Right forelimb (tissue), 1 donor: ENCODE data around the gene ROM1.

Experiments
- DNase-seq: peaks from one replicate; pipeline ENCODE4 v3.0.0-alpha.2; 2018

The ROM1 gene

DNA sequence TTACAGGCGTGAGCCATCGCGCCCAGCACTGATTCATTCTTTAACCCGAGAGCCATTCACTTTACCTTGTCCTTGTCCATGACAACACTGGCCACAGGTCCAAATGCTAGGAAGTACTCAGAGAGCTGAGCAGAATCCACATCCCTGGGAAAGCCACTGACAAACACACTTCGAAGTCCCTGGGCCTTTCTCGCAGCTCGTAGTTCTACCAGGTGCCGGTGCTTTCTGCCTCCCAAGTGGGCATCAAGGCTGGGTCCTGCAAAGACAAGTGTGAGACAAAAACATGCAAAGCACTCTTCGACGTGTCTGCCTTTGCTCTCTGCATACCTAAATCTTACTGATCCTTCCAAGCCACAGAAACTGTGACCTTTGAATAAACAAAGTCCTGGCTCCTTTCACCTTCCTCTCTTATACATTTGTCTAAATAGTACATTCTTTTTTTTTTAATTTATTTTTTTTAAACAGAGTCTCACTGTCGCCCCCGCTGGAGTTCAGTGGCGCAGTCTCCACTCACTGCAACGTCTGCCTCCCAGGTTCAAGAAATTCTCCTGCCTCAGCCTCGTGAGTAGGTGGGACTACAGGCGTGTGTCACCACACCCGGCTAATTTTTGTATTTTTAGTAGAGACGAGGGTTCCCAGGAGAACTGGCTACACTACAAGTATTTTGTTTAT, 24.0 kb upstream of the ROM1 start:
- no peak for DNase-seq

DNA sequence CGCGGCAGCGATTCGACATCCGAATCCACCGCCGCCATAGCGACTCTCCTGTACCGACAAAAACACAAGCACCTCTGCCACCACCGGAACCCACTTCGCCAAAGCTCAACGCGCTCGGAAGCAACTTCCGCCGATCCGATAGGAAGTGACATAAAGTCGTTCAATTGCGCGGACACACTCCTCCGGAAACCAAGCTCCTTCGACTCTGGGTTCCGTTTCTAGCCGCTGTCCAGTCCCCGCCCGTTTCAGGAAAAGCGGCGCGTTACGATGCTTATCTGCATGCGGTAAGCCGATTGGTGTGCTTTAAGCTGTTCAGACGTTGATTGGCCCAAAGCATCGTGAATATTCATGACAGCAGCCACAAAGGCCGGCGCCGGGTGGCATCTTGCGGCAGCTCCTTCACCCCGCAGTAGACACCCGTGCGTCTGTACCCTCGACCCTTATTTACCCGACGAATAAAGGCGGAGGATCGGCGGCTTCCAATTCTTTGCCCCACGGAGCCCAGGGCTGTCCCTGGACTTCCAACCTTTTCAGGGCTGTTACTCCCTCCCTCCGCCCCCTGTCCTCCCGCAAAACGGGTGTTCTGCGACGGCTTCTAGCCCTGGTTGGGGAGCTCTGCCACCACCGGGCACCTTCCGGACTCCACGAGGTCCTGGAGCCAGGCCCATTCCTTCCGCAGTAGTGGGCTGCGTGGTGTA, 21.5 kb upstream of the ROM1 start, which contains the start of gene TUT1:
TUT1 (minus strand) TSS at position 76 of the 698 bp plus-strand sequence; CDS start at position 38, 38 bp downstream.
- peak; percentile 97 for DNase-seq

DNA sequence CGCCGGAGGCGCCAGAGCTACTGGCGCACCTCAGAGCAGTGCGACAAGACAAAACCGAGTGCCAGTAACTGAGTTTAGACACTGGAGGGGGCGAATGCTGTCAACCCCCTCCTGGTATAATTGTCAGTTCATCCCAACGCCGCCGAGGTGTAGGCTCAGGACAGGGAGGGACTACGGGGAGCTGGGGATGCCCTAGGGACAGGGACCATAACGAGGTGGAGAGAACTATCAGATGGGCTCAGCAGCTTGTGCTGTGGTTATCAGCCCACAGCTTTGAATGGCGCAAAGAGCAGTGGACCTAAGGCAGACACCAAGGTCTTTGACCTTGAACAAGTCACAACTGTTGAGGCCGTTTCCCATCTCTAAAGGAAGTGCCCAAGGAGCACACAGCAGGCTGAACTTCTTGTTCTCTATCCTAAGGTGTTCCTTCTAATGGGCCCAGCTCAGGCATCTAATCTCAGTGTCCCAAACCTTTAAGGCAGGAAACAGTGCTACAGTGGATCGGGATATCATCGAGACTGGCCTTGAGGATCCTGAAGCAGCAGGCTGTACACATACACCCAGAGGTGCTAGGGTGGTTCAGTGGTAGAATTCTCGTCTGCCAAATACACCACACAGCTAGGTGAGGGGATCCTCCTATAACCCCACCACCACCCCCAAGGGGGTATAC, 20.8 kb upstream of the ROM1 start:
- no peak for DNase-seq

DNA sequence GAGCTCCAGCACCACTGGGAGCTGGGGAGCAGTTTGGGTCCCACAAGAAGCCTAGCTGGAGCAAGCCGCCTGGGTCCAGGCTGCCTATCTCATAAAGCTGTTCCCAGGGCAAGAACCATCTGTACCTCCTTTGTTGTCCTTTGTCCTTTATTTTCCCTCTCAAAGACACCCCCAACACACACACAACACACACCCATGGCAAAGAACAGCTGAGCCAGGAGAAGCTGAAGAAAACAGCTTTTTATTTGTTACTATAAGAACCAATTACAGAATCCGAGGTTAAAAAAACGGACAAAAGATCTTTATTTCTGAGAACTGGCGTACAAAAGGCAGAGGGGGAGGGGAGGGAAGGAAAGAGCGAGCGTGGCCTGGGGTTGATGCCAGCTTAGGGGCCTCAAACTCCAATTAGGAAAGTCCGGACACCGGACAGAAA, 20.1 kb upstream of the ROM1 start:
- no peak for DNase-seq

DNA sequence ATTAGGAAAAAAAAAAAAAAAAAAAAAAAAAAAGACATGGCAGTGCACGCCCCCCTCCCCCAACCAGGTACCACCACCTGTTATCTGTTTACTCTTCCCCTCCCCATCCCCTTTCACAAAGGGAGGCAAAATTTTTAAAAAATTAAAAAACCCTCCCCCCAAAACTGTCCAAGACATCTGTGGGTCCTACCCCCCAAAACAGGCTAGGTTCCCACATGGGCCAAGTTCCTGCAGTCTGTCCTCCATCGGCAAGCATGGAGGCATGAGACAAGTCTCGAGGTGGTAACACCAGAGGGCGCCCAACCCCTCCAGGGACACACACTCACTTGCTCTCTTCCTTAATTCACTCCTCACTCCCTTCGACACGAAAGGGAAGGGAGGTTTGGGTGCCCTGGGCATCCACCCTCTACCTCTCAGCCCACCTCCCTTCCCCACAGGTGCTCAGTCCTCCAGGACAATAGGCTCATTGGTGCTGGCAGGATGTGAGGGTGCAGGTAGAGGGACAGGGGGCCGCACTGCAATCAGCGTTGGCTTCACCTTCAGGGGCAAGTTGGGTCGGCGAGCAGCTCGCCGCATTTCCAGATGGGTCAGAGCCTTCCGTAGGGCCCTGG, 19.5 kb upstream of the ROM1 start:
- peak; percentile 67 for DNase-seq

DNA sequence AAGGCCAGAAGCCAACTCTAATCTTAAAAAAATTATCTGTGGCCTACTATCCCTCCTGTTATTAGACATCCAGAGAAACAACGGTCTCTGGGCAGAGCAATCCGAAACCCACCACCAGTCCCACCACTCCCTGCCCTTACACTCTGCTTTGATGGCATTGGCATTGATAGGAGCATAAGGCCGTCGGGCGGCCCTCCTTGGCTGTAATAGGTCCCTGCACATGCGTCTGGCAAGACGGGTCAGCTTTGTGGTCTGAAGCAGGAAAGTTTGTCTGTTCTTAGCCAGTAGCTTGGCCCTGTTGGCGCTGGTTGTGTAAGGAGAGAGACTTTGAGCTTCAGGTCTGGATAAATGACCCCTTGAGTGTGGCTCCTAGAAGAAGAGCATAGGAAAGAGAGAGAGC, 17.9 kb upstream of the ROM1 start:
- no peak for DNase-seq

DNA sequence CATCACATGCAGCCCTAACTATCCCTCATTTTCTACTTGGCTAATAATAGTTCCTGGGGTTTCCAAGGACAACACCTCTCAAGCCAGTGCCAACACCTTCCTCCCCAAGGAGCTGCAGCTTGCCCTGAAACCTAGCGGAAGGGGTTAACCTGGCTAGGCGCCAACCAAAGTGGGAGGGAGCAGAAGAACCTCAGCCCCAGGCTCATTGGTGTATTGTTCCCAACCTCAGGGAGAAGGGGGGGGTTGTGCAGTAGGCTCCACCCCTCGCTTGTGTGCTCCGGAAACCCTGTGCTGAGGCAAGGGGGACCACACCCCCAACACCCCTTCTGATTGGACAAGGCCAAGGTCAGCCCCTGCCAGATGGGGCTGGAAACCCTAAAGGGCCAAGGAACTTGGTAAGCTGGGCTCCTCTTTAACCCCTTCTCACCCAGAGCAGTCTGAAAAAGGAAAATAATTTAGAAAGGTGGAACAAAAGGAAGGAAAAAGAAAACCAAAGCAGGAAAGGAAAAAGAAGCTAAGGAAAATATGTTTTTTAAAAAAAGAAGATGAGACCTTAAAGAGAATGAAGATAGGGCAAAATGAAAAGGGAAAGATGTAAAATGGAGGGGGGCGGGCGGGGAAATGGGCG, 13.9 kb upstream of the ROM1 start:
- peak; percentile 92 for DNase-seq

DNA sequence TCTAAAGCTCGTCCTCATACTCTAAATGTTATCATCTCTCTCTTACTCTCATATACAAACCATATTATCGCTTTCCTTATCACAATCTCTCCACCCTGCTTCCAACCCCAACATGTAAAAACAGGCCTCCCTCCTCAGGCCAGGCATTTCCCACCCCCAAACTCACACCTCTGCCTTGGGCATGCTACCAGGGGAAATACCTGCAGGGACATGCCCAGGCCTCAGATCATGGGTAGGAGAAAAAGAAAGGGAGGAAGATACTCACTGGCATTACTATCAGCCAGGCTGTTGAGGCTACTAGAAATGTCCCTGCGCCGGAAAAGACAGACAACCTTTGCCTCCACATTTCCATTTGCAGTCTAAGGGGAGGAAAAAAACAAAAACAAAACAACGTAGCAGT, 13.2 kb upstream of the ROM1 start:
- DNase-seq, result no peak

DNA sequence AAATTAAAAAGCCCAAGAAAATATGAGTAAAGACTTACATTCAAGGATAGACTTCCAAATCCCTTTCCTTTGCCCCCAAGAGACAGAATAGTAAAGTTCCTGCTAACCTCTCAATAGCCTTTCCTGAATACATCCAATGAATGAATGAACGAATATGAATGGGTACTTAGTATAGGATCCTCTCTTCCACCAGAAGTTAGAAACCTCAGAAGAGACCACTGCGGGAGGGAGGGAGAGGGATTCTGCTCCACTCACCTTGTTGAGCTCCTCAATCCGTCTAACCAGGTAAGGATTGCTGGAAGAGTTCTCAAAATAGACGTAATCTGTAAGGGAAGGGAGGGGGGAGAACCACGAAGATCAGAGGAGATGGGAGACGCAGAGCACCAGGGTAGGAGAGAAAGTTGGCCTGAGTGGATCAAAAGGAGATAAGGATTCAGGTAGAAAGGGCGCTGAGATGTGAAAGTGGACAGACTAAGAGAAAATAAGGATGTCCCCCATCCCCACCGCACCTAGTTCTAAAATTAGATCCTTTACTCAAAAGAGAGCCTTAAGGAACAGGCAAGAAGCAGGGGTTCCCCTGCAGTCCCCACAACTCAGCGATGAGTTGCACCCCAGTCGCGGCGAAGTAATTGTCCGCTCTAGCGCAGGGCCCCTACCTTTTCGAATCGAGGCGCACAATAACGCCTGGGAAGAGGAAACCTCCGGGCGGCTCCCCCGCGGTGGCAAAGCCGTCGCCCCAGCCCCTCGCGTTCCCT, 12.5 kb upstream of the ROM1 start:
- DNase-seq, result no peak

DNA sequence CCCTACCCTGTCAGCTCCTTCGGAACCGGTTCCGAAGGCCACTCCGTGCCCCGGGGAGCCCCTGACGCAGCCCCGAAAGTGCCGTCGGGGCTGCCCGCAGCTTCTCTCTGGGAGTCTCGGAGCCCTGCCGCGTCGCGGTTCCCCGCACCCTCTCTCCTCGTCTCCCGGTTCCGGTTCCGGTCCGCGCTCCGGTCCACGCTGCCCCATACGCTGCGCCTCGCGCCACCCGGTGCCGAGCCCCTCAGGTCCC, 12.0 kb upstream of the ROM1 start:
- no peak for DNase-seq

DNA sequence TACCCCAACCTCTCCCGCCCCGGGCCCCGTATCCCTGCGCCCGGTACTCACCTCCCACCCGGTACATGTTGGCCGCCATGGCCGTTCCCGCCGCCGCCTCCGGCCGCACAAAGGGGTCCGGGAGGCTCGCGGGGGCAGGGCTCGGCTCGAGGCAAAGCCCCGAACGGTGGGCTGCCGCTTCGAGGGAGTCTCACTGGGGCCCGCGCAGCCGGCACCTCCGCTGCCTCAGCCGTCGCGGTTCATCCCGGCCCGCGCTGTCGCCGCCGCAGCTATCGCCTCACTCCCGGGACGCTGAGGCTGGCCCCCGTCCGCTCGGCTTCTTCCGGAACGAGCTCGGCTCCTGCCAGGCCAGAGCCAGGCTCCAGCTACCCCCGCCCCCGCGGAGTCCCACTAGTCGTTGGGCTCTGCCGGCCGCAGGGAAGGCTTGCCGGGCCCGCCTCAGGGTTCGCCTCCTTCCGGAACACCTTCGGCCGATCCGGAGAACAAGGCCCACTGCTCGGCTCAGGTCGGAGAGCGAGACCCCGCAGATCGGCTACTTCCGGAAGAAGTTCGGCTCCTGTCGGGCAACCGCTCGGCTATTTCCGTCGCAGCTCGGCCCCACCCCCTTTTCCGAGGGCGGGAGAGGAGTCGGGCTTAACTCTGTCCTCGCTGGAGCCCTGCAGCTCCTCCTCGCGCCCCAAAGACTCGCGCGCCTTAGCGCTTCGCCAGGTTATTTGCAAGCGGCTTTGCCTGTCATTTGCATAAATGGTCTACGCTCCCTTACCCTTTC, 11.5 kb upstream of the ROM1 start, which contains the start of gene MTA2:
MTA2 (minus strand) TSS at position 494 of the 769 bp plus-strand sequence; CDS start at position 79, 415 bp downstream.
- peak; percentile 100 for DNase-seq

DNA sequence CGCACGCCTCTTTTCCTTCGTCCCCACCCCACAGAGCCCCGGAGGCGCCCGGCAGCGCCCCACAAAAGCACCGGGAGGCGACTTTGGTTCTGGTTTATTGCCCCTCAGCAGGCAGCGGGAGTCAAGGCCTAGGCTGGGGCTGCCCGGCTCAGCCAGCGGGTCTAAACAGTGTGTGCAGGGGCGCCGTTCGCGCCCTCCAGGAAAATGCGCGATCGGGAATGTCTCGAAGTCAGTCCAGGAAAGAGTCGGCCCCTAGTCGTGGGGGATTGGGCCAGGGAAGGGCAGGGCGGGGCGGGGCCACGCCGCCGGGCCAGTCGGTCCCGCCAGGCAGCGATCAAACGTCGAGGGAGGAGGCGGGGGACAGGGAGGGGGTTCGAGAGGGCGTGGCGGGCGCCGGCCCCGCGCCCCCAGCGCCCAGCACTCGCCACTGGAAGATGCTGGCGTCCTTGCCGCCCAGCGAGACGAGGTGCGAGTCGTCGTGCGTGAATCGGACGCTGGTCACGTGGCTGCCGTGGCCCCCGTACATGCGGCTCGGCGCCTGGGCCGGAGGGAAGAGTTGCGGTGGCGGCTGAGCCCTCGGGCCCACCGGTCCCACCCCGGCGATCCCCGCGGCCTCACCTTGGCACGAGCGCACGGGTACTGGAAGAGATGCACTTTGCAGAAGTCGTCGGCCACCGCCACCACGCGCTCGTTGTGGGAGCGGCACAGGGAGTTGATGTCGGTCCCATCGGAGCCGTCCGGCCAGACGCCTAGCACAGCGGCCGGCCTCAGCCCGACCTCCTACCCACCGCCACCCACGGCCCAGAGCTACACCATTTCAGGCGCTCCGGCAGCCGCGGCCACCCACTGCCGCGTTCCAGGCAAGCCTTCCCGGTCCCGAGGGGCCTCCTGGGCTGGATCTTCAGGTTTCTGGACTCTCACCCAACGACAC, 10.7 kb upstream of the ROM1 start:
- peak; percentile 87 for DNase-seq

DNA sequence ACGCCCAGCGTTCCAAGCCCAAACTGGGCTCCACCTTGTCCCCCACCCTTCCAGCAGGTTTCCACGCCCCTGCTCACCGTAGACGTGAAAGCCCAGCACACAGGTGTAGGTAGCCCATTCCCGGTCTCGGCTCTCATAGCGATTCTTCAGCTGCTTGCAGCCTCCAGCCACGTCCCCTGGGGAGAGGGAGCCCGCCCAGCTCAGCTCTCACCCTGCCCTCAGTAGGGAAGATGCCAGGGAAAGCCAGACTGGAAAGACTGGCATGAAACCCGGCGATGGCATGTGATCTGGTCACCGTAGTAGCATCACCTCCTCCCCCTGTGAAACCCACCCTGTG, 10.0 kb upstream of the ROM1 start:
- DNase-seq, result no peak

DNA sequence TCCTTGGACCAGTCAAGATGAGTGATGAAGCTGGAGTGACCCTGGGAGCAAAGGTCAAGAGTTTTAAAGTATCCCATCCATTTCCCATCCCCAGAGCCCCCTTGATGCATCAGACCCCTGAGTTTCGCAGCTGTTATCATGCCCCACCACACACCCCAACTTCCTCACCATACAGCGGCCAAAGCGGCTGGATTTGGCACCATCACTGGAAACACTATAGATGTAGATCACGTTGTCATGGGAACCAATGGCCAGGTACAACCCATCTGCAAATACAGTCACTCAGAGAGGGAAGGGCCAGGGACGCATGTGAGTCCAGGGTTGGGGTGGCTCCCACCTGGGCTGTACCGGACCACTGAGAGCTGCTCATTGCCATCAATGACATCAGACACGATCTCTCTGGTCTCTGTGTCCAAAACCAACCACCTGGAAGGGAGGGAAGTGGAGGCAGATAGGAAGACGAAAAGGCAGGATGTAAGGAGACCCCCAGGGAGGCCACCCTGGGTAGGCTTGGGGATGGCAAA, 9.2 kb upstream of the ROM1 start:
- no peak for DNase-seq

DNA sequence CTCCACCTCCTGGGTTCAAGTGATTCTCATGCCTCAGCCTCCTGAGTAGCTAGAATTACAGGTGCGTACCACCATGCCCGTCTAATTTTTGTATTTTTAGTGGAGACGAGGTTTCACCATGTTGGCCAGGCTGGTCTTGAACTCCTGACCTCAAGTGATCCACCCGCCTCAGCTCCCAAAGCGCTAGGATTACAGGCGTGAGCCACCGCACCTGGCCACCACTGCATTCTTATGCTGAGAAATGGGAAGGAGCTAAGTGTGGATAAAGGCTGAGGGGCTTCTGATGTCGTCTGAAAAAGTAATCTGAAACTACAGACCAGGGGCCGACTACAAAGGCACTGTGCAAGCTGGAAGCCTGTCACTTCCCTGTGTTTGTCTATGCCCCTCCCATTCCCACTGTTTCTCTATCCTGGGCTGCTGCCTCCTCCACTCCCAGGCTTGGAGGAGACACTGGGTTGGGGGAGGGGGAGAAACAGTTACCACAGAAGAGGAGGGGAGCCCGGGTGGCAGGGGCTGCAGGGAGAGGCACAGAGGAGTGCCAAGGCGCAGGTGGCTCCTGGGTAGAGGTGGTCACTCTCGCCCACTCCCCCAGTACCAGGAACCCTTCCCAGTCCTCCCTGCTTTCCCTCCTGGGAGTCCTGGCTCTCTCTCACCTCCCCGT, 8.5 kb upstream of the ROM1 start:
- no peak for DNase-seq

DNA sequence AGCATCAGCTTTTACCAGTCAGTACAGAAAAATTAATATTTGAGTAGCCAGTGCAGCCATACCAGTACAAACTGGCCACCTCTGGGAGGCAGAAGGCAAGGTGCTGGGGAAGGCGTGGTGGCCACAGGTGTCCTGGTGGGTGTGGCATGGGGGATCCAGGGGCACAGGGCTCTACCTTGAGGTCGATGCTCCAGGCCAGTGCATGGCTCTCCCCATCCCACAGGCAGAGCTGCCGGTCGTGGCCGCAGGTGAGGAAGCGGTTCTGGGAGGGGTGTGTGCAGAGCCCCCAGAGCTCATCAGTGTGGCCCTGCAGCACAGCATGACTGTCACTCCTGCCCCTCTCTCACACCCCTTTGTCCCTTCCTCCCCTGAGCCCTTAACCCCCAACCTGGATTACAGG, 7.6 kb upstream of the ROM1 start:
- no peak for DNase-seq

DNA sequence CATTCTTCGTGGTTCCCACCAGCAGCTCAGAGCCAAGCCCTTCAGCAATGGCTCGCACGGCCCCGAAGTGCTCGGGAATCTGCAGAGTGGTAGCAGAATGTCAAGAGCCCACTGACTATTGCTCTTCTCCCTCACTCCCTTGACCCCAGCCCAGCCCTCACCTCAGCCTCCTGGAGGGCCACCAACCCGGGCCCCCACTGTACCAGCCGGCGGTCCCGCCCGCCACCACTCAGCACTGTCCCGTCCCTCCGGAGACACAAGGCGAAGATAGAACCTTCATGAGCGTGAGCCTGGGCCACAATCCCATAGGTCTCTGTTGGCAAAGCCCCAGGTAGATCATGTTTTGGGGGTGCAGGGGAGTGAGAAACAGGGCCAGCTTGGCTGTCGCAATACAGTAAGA, 7.2 kb upstream of the ROM1 start:
- no peak for DNase-seq

DNA sequence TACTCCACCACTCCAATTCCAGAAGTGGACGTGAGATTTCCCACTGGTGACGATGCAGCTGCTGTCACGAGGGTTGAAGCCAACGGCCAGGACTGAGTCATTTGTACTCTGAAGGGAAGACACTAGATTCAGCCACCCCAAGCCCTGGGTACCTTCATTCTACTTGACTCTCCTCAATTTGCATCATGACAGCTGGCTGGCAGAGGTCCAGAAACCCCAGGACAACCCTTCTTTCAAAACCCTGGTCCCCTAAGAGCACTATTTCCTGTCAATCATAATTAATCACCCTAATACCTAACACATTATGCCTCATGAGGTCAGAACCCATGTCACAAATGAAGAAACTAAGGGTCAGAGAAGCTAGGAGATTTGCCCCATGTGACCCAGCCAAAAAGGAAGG, 5.3 kb upstream of the ROM1 start:
- DNase-seq, result no peak

DNA sequence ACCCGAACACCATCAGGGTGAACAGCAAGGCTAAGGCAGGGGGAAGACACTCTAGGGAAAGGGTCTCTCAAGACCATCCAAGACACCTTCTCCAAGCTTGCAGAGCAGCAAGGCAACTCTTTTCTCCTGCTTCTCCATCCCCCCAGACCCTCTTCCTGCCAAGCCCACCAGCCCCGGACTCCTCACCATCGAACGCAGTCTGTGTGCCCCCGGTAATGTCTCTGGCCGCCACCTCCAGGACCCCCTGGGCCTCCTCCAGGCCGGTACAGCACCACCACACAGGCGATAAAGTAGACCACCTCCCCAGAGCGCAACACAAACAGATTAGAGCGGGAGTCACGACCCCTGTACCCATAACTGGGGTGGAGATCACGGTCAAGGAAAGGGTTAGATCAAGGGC, 4.3 kb upstream of the ROM1 start:
- no peak for DNase-seq

DNA sequence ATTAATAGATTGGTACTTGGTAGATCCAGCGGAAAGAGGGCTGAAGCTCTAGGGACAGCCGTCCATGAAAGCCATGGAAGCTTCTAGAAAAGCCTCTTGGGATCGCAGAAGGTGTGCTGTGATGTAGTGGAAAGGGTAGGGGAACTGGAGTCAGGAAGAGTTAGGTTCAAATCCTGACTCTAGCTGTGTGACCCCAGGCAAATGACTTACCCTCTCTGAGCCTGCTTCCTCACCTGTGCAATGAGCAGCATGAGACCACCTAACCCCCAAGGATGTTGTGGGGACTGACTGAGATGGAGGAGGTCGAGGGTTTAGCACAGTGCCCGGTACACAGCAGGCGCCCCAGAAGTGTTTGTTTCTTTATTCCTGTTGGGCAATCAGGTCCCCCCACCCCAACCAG, 2.7 kb upstream of the ROM1 start:
- no peak for DNase-seq
